ENCODE results near the gene CDHR5. TPM values are rescaled to one million over a fixed set of nuclear protein-coding genes. Genes with fewer than 3 reads are reported as not detected.
A peak's percentile ranks its signal among the peaks of the same experiment; 100 is the strongest.
"Not testable (repeated sequence)": the region's sequence is repeated elsewhere in the genome, so short reads cannot be mapped to it uniquely, and the experiment has no call there.

Gene CDHR5
- total and polyA plus RNA-seq, 3 donors from 2014 or later: 0.12 to 2.3 (median 0.63) TPM

DNA sequence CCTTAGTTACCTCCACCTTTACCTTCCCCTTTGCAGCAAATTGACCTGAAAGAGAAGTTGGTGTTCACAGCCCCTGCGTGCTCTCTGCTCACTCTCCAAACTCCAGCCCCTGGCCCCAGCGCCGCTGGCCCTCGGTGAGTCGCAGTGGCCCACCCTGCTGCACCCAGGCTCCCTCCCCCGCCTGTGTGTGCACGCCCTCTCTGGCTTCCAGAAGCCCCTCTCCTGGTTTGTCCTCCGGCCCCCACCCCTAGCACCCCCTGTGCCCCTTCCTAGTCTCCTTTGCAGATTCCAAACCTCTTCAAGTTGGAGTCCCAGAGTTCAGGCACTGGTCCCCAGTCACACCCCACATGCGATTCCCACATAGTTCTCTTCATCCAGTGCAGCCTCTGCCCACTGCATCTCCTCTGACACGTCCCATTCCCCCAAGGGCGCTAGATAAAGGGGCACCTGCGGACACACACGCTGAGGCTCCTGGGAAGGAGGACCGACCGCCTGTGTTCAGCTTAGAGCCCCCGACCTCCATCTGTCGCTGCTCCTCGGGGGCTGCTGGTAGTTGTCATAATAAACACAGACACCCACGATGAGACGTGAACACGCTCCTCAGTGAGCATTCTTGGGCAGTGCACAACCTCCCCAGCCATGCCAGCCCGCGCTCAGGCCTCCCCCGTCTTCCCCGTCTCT lies 50.0 kb downstream of the CDHR5 start:
- peak; percentile 38 for DNase-seq
- TF ChIP-seq, protein P1, sequence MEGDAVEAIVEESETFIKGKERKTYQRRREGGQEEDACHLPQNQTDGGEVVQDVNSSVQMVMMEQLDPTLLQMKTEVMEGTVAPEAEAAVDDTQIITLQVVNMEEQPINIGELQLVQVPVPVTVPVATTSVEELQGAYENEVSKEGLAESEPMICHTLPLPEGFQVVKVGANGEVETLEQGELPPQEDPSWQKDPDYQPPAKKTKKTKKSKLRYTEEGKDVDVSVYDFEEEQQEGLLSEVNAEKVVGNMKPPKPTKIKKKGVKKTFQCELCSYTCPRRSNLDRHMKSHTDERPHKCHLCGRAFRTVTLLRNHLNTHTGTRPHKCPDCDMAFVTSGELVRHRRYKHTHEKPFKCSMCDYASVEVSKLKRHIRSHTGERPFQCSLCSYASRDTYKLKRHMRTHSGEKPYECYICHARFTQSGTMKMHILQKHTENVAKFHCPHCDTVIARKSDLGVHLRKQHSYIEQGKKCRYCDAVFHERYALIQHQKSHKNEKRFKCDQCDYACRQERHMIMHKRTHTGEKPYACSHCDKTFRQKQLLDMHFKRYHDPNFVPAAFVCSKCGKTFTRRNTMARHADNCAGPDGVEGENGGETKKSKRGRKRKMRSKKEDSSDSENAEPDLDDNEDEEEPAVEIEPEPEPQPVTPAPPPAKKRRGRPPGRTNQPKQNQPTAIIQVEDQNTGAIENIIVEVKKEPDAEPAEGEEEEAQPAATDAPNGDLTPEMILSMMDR (IDR thresholded peaks at IDR 0.05): no peak
- no peak for TF ChIP-seq POLR2A (IDR thresholded peaks at IDR 0.05)
- Histone ChIP-seq H3K27ac (peak overlapping the region; percentile 75 to 82), H3K27me3 (no peaks in the 10 kb centered on the region), H3K4me1 (peaks cover 45% of the 10 kb centered on the region), H3K36me3 (ENCODE audit: low read depth, missing control alignments) (no peaks in the 10 kb centered on the region), H3K9me3 (no peaks in the 10 kb centered on the region), H3K4me3 (peak overlapping the region; percentile 72 to 83)
- 9 to 20% methylated on average over 19 to 25 of the region's 25 CpGs for WGBS, 2 donors
- intact Hi-C loops (cut with DNase I; ENCODE audit: low total_unique reads): no loop called here

DNA sequence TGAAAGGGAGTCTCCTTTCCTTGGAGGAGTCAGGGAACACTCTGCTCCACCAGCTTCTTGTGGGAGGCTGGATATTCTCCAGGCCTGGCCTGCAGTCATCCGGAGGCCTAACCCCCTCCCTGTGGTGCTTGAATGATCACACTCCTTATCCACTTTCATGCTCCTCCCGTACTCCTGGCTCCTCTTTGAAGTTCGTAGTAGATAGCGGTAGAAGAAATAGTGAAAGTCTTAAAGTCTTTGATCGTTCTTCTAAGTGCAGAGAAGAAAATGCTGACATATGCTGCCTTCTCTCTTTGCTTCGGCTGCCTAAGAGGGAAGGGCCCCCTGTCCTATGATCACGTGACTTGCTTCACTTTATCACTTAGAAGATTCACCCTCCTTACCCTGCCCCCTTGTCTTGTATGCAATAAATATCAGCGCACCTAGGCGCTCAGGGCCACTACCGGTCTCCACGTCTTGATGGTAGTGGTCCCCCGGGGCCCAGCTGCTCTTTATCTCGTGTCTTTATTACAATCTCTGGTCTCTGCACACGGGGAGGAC lies 50.7 kb downstream of the CDHR5 start:
- intact Hi-C loops (cut with DNase I; ENCODE audit: low total_unique reads); H3K36me3 ChIP-seq (ENCODE audit: low read depth, missing control alignments); H3K9me3 ChIP-seq; H3K27me3 ChIP-seq: not testable (repeated sequence)
- Histone ChIP-seq H3K4me1 (peaks cover 44% of the 10 kb centered on the region), H3K27ac (peak overlapping the region; percentile 8 to 48), H3K4me3 (peak overlapping the region in 1 of 2 donors; percentile 83)
- WGBS, 2 donors: 31 to 36% methylated on average over 14 of the region's 14 CpGs
- peak; percentile 58 for DNase-seq

DNA sequence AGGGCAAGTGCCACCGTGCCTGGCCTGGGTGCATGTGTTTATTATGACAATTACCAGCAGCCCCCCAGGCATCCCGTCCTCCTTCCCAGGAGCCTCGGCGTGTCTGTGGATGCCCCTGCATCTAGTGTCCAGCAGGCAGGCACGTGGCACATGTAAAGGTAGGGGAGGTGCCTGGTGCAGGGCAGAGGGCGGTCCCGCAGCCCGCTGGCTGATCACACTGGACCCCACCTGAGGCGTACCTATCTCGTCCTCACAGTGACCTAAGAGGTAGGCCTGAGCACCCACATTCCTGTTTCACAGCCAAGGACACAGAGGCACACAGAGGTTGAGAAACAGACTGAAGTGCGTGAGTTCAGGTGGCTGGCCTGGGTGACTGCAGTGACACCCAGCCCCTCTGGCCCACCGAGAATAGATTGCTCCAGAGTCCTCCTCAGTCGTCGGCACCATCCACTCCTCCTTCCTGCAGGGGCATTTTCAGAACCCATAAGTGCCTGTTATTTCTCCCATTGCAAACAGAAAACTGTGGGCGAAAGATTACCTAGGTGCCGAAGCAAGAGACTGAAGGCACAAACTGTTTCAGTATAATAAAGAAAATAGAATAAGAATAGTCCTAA lies 51.5 kb downstream of the CDHR5 start:
- DNase-seq: no peak
- peak overlapping the region; percentile 40 to 48 for H3K27ac ChIP-seq
- H3K4me3 ChIP-seq: no peak overlapping the region
- TF ChIP-seq POLR2A (IDR thresholded peaks at IDR 0.05): no peak
- TF ChIP-seq, protein P1 (IDR thresholded peaks at IDR 0.05): no peak
- H3K9me3 ChIP-seq: no peaks in the 10 kb centered on the region
- peaks cover 39% of the 10 kb centered on the region for H3K4me1 ChIP-seq
- H3K27me3 ChIP-seq: no peaks in the 10 kb centered on the region
- 63 to 82% methylated on average over 9 to 16 of the region's 16 CpGs for WGBS, 2 donors
- intact Hi-C loops (cut with DNase I; ENCODE audit: low total_unique reads): no loop called here
- no peaks in the 10 kb centered on the region for H3K36me3 ChIP-seq (ENCODE audit: low read depth, missing control alignments)

DNA sequence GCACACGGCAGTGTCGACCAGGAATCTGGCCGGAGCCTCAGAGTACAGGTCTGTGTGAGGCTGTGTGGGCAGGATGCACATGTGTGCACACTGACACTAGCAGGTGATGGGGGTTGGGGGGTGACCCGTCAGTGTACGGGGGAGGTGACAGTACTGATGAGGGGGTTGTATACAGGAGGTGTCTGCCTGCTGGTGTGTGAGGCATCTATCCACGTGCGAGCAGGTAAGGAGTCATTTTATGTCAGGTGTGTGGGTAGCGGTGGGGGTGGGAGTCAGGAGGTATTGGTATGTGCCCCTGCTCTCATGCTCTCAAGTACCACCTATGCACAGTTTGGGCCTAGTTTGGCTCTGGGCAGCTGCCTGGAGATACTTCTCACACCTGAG lies 53.0 kb downstream of the CDHR5 start:
- Histone ChIP-seq H3K27ac (no peak overlapping the region), H3K36me3 (ENCODE audit: low read depth, missing control alignments) (no peaks in the 10 kb centered on the region), H3K4me3 (no peak overlapping the region), H3K9me3 (no peaks in the 10 kb centered on the region), H3K4me1 (peaks cover 33% of the 10 kb centered on the region), H3K27me3 (no peaks in the 10 kb centered on the region)
- TF ChIP-seq, protein P1 (IDR thresholded peaks at IDR 0.05): no peak
- TF ChIP-seq POLR2A (IDR thresholded peaks at IDR 0.05): no peak
- intact Hi-C loops (cut with DNase I; ENCODE audit: low total_unique reads): no loop called here
- 81 to 93% methylated on average over 3 to 8 of the region's 8 CpGs for WGBS, 2 donors
- DNase-seq: no peak

DNA sequence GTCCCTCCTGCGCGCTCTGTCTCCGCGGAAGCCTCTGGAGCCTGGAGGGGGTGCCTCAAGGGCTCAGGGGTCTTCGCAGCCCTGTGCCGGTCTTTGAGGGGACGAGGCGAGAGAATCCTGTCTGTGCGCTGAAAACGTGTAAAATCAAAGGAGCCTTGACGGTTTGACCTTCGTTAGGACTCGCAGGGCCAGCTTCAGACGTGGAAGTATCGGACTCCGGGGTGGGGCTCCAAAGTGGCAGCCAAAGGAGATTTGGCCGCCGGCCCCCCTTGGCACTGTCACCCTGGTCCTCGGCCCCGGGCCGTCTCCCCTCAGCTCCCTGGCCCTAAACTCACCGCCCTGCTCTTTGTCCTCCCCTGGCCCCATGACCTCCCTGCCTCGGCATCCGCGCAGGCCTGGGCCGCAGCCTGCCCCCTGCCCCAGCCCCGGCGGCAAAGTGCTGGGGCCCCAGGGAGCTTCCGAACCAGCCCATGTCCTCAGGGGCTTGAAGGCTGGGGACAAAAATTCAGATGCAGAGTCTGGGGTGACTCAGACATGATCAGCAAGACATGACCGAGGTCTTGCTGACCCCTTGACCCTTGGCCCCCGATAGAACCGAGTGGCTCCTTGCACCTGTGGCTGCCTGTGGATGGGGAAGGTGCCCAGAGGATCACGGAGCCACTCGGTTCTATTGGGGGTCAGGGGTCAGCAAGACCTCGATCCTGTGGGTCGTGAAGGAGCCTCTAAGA lies 55.4 kb downstream of the CDHR5 start:
- peaks cover 23% of the 10 kb centered on the region for H3K4me1 ChIP-seq
- TF ChIP-seq, protein P1 (IDR thresholded peaks at IDR 0.05): no peak
- TF ChIP-seq POLR2A (IDR thresholded peaks at IDR 0.05): no peak
- intact Hi-C loops (cut with DNase I; ENCODE audit: low total_unique reads): no loop called here
- no peaks in the 10 kb centered on the region for H3K9me3 ChIP-seq
- H3K36me3 ChIP-seq (ENCODE audit: low read depth, missing control alignments): no peaks in the 10 kb centered on the region
- H3K4me3 ChIP-seq: peak overlapping the region; percentile 61 to 69
- H3K27ac ChIP-seq: peak overlapping the region; percentile 86 to 87
- 14 to 20% methylated on average over 23 to 36 of the region's 36 CpGs for WGBS, 2 donors
- H3K27me3 ChIP-seq: no peaks in the 10 kb centered on the region
- no peak for DNase-seq

All from testis (tissue), 3 donors.